Endothelial cell of umbilical vein (primary cell): Measurements from ENCODE around the gene C1orf174. TPM values are rescaled to one million over a fixed set of nuclear protein-coding genes. Genes with fewer than 3 reads are reported as not detected.

Experiments
- BruUV-seq: library from RNA; stranded (reverse); fragments of 400-500 nt; replicated peaks from 2 replicates; lab custom pipeline; 2021; lab: Mats Ljungman, UMichigan
- CTCF ChIA-PET: fragments of 300-600, 350-600 bp; sonication (Branson Sonifier 250); formaldehyde crosslinking; loops from one replicate; lab custom pipeline; 2021; ENCODE audit warnings: antibody characterized with exemption, inconsistent platforms; lab: Charles Lee
- POLR2A ChIA-PET: fragments of 300-600, 350-600 bp; sonication (Branson Sonifier 250); formaldehyde crosslinking; loops from one replicate; lab custom pipeline; 2021; ENCODE audit warnings: antibody characterized with exemption, inconsistent platforms; lab: Charles Lee
- DNase-seq: peaks from one replicate; pipeline ENCODE4 v3.0.0-alpha.2; 2011; ENCODE audit warnings: low read depth, low spot score
- FAIRE-seq: peaks from 2 replicates; lab custom pipeline; 2011; peaks lifted over from hg19 to GRCh38; lab: Jason Lieb, UNC
- H2AFZ ChIP-seq: 2 replicates; pipeline ENCODE4 v1.6.0; 2012; ENCODE audit warnings: low read depth, low read length, control low read depth, inconsistent platforms
- H3K27ac ChIP-seq: 2 replicates; pipeline ENCODE4 v1.5.1; 2011; ENCODE audit warnings: low read depth, mild to moderate bottlenecking, control low read depth, low read length, moderate library complexity; ENCODE audit not compliant: insufficient read depth
- H3K27me3 ChIP-seq, 2 experiments: 2 replicates each; pipeline versions ENCODE4 v1.6.0 to v1.6.1; 2011; ENCODE audit warnings: low read length in 2 of 2, mixed read lengths in 1 of 2; ENCODE audit not compliant: control insufficient read depth in 2 of 2, insufficient read depth in 2 of 2
- H3K36me3 ChIP-seq, 2 experiments: 2 replicates in 1 of 2; 3 replicates in 1 of 2; pipeline ENCODE4 v1.5.1; 2011; ENCODE audit warnings: low read length in 2 of 2, mild to moderate bottlenecking in 1 of 2, moderate library complexity in 1 of 2; ENCODE audit not compliant: control insufficient read depth in 2 of 2, insufficient read depth in 2 of 2; ENCODE audit errors: extremely low read depth in 1 of 2
- H3K4me1 ChIP-seq: 3 replicates; pipeline ENCODE4 v1.5.1; 2011; ENCODE audit warnings: mild to moderate bottlenecking, low read length; ENCODE audit not compliant: control insufficient read depth, insufficient read depth; ENCODE audit errors: extremely low read depth
- H3K4me2 ChIP-seq: 2 replicates; pipeline ENCODE4 v1.6.1; 2011; ENCODE audit warnings: low read length, control low read depth, mixed read lengths; ENCODE audit not compliant: insufficient read depth
- H3K4me3 ChIP-seq, 3 experiments: fragments of 200-600 bp in 1 of 3; sonication (generic), shearing (Covaris generic) in 1 of 3; replicated peaks in 1 of 3; 2 replicates each; pipeline ENCODE4 v1.5.1; 2011 to 2016; ENCODE audit warnings: control low read depth in 3 of 3, low read length in 3 of 3, mild to moderate bottlenecking in 2 of 3, inconsistent platforms in 1 of 3, low read depth in 1 of 3, moderate library complexity in 1 of 3; ENCODE audit not compliant: insufficient read depth in 1 of 3
- H3K79me2 ChIP-seq: 2 replicates; pipeline ENCODE4 v1.6.0; 2012; ENCODE audit warnings: low read length, inconsistent platforms; ENCODE audit not compliant: control insufficient read depth, insufficient read depth
- H3K9ac ChIP-seq: replicated peaks from 2 replicates; pipeline ENCODE3; 2011; ENCODE audit warnings: low read length, control low read depth; ENCODE audit not compliant: insufficient read depth; ENCODE audit errors: extremely low read depth
- H3K9me1 ChIP-seq: replicated peaks from 3 replicates; pipeline ENCODE4 v1.6.0; 2011; ENCODE audit warnings: mild to moderate bottlenecking, low read length; ENCODE audit not compliant: control insufficient read depth, insufficient read depth; ENCODE audit errors: extremely low read depth
- H3K9me3 ChIP-seq: replicated peaks from 2 replicates; pipeline ENCODE4 v1.5.1; 2012; ENCODE audit warnings: low read length, inconsistent platforms; ENCODE audit not compliant: control insufficient read depth, insufficient read depth
- H4K20me1 ChIP-seq: replicated peaks from 2 replicates; pipeline ENCODE3; 2011; ENCODE audit warnings: mild to moderate bottlenecking, low read length; ENCODE audit not compliant: control insufficient read depth, insufficient read depth; ENCODE audit errors: extremely low read depth
- CTCF ChIP-seq, 2 donors: IDR thresholded peaks; 1 replicate in 1 of 2; 2 replicates in 1 of 2; pipeline ENCODE4 v1.5.1; 2011; ENCODE audit warnings: low read length in 2 of 2, mild to moderate bottlenecking in 2 of 2, moderate library complexity in 2 of 2, control low read depth in 1 of 2, inconsistent platforms in 1 of 2, low read depth in 1 of 2; ENCODE audit not compliant: insufficient read depth in 1 of 2; ENCODE audit errors: extremely low read depth in 1 of 2
- EZH2 ChIP-seq: IDR thresholded peaks from 2 replicates; pipeline ENCODE4 v1.6.1; 2012; ENCODE audit warnings: borderline replicate concordance, low read depth, mild to moderate bottlenecking, moderate library complexity, low read length, inconsistent platforms; ENCODE audit not compliant: severe bottlenecking
- FOS ChIP-seq: IDR thresholded peaks from 2 replicates; pipeline ENCODE4 v1.6.1; 2011; ENCODE audit warnings: mild to moderate bottlenecking, low read length, moderate library complexity, borderline replicate concordance; ENCODE audit not compliant: insufficient read depth
- GATA2 ChIP-seq: IDR thresholded peaks from 2 replicates; pipeline ENCODE4 v1.7.0; 2011; ENCODE audit warnings: low read depth, mild to moderate bottlenecking, moderate library complexity, mixed read lengths, low read length; ENCODE audit not compliant: insufficient read length, insufficient read depth
- JUN ChIP-seq: IDR thresholded peaks from 2 replicates; pipeline ENCODE4 v1.6.1; 2011; ENCODE audit warnings: borderline replicate concordance, low read depth; ENCODE audit not compliant: insufficient read length, insufficient read depth
- MYC ChIP-seq: IDR thresholded peaks from one replicate; pipeline ENCODE4 v1.6.1; 2011; ENCODE audit warnings: mild to moderate bottlenecking, low read depth, low read length
- POLR2A ChIP-seq: IDR thresholded peaks from 2 replicates; pipeline ENCODE4 v1.6.1; 2012; ENCODE audit warnings: low read depth, mild to moderate bottlenecking, control low read depth, low read length
- POLR2AphosphoS5 ChIP-seq: IDR thresholded peaks from 2 replicates; pipeline ENCODE4 v1.6.1; 2012; ENCODE audit warnings: low read depth, mild to moderate bottlenecking, control low read depth, low read length, moderate library complexity; ENCODE audit not compliant: insufficient read depth
- dilution Hi-C: fragments of 300-500 bp; cut with MboI; formaldehyde crosslinking; loops from one replicate; pipeline ENCODE4 v1.15.0; 2019; ENCODE audit warnings: low sequenced_read_pairs; ENCODE audit not compliant: extremely low pct_ligation_motif_present
- intact Hi-C: fragments of 100-400 bp; cut with micrococcal nuclease; formaldehyde crosslinking; loops from one replicate; pipeline ENCODE4 v1.10.0; 2022
- polyA plus RNA-seq, 4 experiments: library from polyadenylated mRNA; depleted of rRNA in 3 of 4; stranded (reverse) in 3 of 4; unstranded in 1 of 4; fragments of >200 nt; gene quantifications; 2 replicates each; pipeline versions ENCODE4 v1.2.1 to v1.2.3, GENCODE V29; 2011 to 2012; ENCODE audit warnings: missing spikeins in 1 of 4
- total RNA-seq: library from RNA; stranded (reverse); gene quantifications from 2 replicates; pipeline ENCODE4 v1.2.3, GENCODE V29; 2021
- TF ChIP-seq, protein P1 (sequence below): IDR thresholded peaks from 2 replicates; pipeline ENCODE4 v1.6.1; 2011; ENCODE audit not compliant: insufficient read depth, insufficient read length

The C1orf174 gene
- total and polyA plus RNA-seq, 2 donors (not counting 3 experiments of a cell fraction or from before 2014, with no cell fraction given) = 28.0 to 31.7 TPM

- Histone ChIP-seq H3K27ac (no peak overlapping the region), H3K36me3 (peaks cover 5 to 17% of the 10 kb centered on the region in 2 experiments), H4K20me1 (no peaks in the 10 kb centered on the region), H3K4me2 (no peak overlapping the region), H3K79me2 (no peaks in the 10 kb centered on the region), H3K4me3 (no peak overlapping the region), H2AFZ (no peak overlapping the region), H3K9ac (no peak overlapping the region), H3K9me1 (no peaks in the 10 kb centered on the region), H3K27me3 (no peaks in the 10 kb centered on the region), H3K4me1 (no peaks in the 10 kb centered on the region), H3K9me3 (no peaks in the 10 kb centered on the region)
- intact Hi-C loops = no loop called here
- dilution Hi-C loops = no loop called here
- BruUV-seq = no TSS peak
- TF ChIP-seq FOS = no peak
- CTCF ChIA-PET = no interaction called here
- DNase-seq (no peak), FAIRE-seq (no peak)
- POLR2A ChIA-PET = no interaction called here
Observed at GRCh38 chr1:3842912-3843311, 57.2 kb downstream of the C1orf174 start.

DNA sequence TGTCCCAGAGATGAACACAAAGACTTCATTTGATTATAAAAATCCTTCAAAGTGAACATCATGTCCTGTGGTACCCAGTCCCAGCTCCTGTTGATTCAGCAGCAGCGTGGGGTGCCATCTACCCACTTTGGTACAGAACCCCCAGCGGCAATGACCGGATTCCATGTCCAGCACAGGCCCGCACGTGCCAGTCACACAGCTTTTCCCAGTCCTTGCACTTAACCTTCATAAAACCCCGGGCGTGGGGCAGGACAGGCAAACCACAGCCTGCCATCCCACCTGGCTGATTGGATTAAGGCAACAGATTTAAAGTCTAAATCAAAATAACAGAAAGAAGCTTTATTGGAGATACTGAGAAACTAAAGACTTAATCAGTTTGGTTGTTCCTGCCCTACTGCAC lies 58.6 kb downstream of the C1orf174 start:
- Histone ChIP-seq H3K4me2 (no peak overlapping the region), H4K20me1 (no peaks in the 10 kb centered on the region), H3K9me3 (no peaks in the 10 kb centered on the region), H3K4me1 (no peaks in the 10 kb centered on the region), H2AFZ (no peak overlapping the region), H3K27me3 (no peaks in the 10 kb centered on the region), H3K4me3 (no peak overlapping the region), H3K27ac (no peak overlapping the region), H3K9ac (no peak overlapping the region), H3K36me3 (peaks cover 0 to 24% of the 10 kb centered on the region in 2 experiments), H3K9me1 (no peaks in the 10 kb centered on the region), H3K79me2 (no peaks in the 10 kb centered on the region)
- CTCF ChIA-PET = interaction anchor here (1.4 kb wide), 1 partner anchor 15 kb away, joined by 5 read pairs; the partner anchor contains the start of genes CEP104 and DFFB
- no peak for DNase-seq
- no peak for TF ChIP-seq GATA2
- no peak for TF ChIP-seq EZH2
- no peak for TF ChIP-seq JUN
- no peak for TF ChIP-seq MYC
- TF ChIP-seq FOS = no peak
- TF ChIP-seq, protein P1, sequence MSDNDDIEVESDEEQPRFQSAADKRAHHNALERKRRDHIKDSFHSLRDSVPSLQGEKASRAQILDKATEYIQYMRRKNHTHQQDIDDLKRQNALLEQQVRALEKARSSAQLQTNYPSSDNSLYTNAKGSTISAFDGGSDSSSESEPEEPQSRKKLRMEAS = no peak
- no peak for TF ChIP-seq CTCF (IDR thresholded peaks at IDR 0.05; ENCODE audit: extremely low read depth in 1 of 2, insufficient read depth in 1 of 2, low read depth in 1 of 2, low read length in 2 of 2)
- no peak for TF ChIP-seq POLR2A
- no peak for TF ChIP-seq POLR2AphosphoS5
- FAIRE-seq = no peak
- dilution Hi-C loops (no loop called here), intact Hi-C loops (no loop called here)
- BruUV-seq = no TSS peak
- POLR2A ChIA-PET = no interaction called here
